Occipital lobe (tissue), 2 donors: ENCODE results near the gene ANKAR. TPM values are rescaled to one million over a fixed set of nuclear protein-coding genes. Genes with fewer than 3 reads are reported as not detected.
"Not testable (repeated sequence)": the region's sequence is repeated elsewhere in the genome, so short reads cannot be mapped to it uniquely, and the experiment has no call there.

Experiments
- DNase-seq: peaks from one replicate; lab custom pipeline; 2025; lab: John Stamatoyannopoulos, UW
- total RNA-seq: library from RNA; depleted of rRNA; stranded (reverse); fragments of >200 nt; gene quantifications from one replicate; pipeline ENCODE4 v1.2.3, GENCODE V29; 2014

The ANKAR gene, protein sequence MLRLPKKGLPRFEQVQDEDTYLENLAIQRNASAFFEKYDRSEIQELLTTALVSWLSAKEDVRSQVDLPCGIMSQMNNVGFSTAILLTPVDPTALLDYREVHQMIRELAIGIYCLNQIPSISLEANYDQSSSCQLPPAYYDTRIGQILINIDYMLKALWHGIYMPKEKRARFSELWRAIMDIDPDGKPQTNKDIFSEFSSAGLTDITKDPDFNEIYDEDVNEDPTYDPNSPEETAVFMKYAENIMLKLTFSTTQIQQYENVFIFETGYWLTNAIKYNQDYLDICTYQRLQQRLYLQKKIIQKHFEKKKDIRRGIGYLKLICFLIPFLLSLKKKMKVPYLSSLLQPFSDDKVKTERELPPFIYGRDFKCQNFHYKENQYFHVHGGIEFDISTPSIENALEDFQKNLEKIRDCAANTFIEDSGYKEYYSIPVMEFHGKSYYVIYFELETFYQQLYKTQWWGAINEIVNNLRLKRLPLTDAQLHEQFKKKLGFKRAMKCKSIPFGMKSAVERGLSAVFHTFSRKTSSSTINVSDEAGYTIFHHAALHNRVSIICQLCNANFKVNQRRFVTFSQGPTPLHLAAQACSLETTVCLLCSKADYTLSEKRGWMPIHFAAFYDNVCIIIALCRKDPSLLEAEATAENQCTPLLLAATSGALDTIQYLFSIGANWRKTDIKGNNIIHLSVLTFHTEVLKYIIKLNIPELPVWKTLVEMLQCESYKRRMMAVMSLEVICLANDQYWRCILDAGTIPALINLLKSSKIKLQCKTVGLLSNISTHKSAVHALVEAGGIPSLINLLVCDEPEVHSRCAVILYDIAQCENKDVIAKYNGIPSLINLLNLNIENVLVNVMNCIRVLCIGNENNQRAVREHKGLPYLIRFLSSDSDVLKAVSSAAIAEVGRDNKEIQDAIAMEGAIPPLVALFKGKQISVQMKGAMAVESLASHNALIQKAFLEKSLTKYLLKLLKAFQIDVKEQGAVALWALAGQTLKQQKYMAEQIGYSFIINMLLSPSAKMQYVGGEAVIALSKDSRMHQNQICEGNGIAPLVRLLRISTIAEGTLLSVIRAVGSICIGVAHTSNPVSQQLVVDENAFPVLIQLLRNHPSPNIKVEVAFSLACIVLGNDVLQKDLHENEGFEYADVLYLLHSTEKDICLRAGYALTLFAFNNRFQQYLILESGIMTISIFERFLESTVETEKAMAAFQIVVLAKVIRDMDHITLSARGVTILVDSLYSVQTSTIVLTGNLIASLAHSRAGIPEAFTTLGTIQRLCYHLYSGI (N-terminal part only)
- total RNA-seq = 55.4 TPM

DNA sequence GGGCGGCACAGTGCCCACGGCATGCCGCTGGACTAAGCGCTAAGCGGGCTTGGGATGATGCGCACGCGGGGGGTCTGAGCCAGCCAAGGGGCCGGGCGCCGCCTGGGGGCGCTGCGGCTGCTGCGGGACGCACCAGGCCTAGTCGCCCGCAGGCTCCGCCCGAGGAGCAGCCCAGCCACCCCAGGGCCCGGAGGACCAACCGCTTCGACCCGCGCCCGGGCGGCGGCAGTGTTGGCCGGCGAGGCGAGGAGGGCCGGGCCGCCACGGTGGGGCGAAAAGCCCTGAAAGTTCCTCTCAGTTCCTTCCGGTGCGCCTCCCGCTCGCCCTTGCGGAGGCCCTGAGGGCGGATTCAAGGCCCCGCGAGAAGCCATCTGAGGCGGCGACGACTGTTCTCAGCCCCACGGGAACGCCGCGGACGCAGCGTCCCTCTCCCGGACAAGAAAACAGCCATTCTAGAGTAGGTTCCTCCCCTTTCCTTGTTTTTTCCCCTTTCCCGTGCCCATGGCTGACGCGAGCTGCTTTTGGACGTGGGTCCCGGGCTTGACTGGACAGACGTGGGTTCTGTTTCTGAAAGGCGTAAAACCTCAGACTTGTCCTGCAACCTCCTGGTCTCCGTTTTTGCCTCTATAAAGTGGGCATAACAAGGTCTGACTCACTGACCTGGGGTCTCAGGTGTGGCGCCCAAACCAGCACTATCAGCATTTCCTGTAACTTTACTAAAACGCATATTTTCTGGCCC, at the start of gene ANKAR:
Gene ANKAR (plus strand): TSS at position 297 of the 739 bp plus-strand sequence. CDS start 1,821 bp downstream, outside the sequence.
- DNase-seq = peak; percentile 84

- no peak for DNase-seq
These were observed 48.8 kb upstream of the ANKAR start for GRCh38 chr2:189625636-189626035.

DNA sequence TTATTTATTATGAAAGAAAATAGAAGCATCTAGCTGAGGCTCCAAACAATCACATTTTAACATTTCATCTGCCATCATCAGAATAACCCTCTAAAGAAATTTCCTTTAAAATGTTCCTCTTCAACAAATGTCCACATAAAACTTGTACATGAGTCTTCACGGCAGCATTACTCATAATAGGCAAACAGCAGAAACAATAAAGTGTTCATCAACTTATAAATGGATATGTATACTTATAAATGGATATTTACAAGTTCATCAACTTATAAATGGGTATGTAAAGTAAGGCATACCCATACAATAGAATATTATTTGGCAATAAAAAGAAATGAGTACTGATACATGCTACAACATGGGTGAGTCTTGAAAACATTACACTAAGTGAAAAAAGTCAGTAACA, 46.7 kb upstream of the ANKAR start:
- no peak for DNase-seq

GRCh38 chr2:189628817-189629530, 45.5 kb upstream of the ANKAR start:
- no peak for DNase-seq

DNA sequence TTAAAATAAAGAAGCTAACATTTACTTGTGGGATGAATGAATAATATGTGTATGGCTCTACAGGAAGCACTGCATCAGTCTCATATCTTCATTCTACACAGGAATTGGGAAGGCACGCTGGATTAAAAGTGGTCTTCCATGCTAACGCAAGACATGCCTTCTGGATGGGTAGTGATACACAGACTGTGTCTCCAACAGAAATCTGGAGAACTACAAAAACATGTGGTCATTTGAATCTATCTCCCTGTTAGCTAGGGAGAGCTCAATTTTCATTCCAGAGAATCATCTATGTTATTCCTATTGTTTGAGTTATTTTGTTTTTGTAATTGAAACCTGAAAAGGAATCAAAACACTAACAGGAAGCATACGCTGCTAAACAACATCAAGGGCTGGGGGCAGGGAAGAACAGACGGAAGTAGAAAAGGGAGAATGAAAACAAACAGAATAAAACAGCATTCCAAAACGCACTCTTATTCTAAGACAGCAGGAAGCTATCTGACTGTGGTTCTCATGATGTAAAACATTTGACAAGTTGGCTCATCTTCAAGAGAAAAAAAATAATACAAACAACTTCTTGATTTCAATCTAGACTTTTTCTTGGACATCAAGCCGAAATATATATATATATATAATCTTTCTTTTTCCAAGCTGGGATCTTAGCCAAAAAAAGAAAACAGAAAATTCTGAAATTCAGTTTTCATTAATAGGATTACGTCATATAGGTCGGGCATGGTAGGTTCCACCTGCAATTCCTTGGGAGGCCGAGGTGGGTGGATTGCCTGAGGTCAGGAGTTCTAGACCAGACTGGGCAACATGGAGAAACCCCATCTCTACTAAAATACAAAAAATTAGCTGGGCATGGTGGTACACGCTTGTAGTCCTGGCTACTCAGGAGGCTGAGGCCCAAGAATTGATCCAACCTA, 44.7 kb upstream of the ANKAR start:
- no peak for DNase-seq

GRCh38 chr2:189631849-189632248, 42.6 kb upstream of the ANKAR start:
- DNase-seq = no peak

DNA sequence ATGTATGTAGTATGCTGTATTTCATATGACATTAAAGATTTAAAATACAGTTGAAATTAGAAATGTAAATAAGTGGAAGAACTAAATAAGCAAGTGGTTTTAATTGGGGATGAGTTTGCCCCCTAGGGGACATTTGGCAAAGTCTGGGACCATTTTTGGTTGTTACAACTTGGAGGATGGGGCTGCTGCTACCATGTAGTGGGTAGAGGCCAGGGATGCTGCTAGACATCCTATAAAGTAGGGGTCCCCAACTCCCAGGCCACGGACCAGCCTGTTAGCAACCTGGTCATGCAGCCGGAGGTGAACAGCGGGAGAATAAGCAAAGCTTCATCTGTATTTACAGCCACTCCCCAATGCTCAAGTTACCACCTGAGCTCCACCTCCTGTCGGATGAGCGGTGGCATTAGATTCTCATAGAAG, 41.1 kb upstream of the ANKAR start:
- DNase-seq = no peak

DNA sequence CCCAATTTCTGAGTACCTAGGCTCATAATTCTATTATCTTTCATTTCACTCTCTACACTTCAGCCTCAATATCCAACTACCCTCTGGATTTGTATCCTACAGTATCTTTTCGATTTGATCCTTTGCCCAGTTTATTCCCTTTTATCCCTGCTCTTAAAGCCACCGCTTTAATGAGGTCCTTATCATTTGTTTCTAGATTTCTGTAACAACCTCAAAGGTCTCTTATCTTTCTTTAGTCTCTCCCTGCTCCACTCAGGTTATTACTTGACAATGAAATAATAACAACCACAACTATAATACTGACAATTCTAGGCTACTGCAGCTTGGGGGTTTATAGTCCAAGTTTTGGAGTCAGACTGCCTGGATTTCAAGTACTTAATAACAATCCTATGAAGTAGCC, 39.1 kb upstream of the ANKAR start:
- no peak for DNase-seq

DNA sequence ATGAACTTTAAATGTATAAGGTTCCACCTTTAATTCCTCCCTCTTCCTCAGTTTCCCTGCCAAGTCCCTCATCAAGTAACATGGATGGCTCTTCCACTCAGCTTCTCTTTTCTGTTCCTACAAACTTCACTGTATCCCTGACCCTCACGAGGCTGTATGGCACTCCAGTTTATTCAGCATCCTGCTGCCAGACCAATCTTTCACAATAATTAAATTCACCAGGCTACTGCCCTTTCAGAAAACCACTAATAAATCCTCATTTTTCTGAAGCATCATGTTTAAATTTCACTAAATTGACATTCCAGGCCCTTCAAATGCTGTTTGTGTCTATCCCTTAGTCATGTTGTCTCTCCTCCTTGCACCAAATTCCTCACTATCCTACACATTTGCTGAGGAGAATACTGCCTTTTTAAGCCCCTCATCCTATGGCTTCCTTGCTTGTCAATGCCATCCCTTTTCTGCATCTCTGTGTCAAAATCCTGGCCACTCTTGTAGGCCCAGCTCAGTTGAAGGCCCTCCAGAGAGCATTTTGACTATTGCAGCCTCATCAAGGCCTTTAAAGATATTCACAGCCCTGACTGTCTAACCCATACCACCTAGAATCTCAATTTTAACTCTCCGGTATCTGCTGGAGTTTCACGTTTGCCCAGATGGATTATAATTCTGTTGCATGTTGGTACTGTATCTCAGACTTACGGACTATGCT, 36.0 kb upstream of the ANKAR start:
- no peak for DNase-seq

DNA sequence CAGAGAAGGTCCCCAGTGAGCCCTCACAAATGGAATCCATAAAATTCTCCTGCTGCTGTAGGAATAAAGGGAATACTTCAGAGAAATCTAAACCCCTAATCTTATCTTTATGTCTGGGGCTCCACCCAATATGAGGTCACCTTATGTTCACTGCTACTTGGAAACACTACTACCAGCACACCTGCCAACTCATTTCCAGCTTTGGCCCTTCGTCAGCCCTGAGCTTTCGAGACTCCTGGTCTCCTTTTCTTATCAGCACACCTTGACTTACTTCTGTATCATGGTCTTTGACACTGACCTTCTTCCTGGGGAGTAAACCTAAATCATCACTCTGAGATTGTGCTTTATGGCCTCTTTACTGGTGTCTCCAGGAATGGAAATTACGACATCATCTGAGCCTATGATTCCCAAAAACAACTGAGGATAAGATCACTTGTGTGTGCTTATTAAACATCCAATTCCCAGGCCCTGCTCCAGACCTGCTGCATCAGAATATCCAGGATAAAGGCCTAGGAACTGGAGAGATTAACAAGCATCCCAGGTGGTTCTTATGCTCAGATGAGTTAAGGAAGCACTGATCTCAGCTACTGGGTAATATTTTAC, 35.4 kb upstream of the ANKAR start:
- DNase-seq = no peak

DNA sequence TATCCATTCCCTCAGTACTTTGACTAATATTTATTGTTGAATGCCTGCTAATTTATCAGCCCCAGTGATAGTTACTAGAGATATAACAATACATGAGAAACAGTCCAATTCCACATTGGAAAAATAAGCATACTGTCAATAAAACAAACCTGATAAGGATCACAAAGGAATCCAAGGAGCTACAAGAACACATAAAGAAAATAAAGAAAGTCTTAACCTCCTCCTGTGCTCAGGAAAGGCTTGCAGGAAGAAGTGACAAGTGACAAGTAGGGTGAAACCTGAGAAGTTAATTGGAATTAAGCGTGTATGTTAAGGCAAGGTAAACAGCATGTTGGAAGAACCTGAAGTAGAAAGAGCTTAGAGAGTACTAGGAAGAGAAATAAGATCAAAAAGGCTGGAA, 33.5 kb upstream of the ANKAR start:
- DNase-seq = no peak

DNA sequence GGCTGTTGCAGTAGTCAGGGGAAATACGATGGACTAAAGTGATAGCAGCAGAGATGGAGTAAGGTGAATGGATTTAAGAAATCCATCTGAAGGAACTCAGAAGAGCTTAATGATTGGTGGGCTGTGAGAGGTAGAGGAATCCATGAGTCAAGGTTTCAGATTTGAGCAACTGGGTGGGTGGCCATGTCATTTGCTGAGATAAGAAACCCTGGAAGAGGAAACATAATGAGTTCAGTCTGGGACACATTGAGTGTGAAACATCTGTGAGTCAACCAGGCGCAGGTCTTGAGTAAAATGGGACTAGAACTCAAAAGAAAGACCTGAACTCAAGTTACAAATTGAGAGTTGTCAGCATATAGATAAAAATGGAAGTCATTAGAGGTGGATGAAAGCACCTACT, 32.9 kb upstream of the ANKAR start:
- DNase-seq = no peak

- no peak for DNase-seq
These were observed 27.9 kb upstream of the ANKAR start for GRCh38 chr2:189646521-189646920.

DNA sequence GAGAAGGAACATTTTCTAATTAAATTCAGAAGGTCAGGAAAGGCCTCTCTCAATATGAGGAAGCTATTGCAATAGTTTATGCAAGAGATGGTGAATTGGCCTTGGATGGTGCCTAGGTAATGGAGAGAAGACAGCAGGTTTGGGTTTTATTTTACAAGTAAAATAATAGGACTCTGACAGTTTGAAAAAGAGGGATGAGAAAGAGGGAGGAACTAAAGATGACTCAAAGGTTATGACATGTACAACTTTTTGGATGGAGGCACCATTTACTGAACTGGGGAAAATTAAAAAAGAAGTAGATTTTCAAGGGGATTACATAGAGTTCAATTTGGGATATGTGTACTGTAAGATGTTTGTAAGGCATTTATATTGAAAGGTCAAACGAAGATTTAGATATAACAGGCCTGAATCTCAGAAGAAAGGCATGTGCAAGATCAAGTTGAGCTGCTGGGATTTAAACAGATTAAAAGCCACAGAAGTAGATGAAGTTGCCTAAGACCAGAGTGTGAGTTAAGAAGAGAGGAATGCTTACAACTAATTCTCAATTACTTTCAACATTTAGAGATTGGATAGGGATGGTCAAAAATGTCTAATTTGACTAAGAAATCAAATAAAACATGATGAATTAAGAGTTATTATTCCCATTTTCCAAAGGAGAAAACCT, 25.5 kb upstream of the ANKAR start:
- DNase-seq = no peak

GRCh38 chr2:189651284-189651683, 23.2 kb upstream of the ANKAR start:
- DNase-seq = no peak

- not testable (repeated sequence) for DNase-seq
These were observed 21.0 kb upstream of the ANKAR start for GRCh38 chr2:189653464-189653863.

GRCh38 chr2:189654641-189655040, 19.8 kb upstream of the ANKAR start:
- no peak for DNase-seq

GRCh38 chr2:189657867-189658266, 16.6 kb upstream of the ANKAR start:
- no peak for DNase-seq
